ENCODE measurements around the gene PKHD1.

The PKHD1 gene

DNA sequence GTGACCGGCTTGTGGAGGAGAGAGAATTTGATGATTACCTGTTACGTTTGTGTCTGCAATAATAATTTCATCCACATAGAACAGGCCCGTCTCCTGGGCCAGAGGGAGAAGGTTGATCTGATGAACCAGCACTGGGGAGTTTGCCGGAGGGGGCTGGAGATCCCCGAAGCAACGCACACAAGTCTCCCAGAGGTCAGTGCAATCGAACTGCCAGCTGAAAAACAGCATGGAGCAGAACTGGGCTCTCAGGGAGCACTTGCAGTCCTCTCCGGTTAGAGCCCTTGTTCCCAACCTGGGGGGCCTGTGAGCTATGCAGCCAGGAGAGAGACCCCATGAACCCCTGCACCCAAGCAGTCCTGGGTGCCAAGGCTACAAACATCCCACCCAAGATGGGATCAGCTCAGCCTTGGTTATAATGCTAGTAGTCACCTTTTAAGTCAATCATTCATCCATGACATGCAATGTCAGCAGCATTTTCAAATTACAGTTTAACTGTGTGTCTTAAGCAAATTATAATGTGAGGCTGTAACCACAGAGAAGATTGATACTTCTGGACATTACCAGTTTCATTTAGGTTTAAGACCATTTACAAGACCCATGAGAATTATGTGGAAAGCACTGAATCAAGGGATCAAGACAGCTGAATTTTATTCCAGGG is 34.2 kb downstream of the PKHD1 start:
- H3K9me3 ChIP-seq (ENCODE audit: low read length), result no peaks in the 10 kb centered on the region
- H3K27me3 ChIP-seq (ENCODE audit: insufficient read depth, low read length), result no peaks in the 10 kb centered on the region
- no peak overlapping the region for H3K4me3 ChIP-seq (ENCODE audit: low read length)
- no peak overlapping the region for H2AFZ ChIP-seq (ENCODE audit: low read depth, low read length)
- H3K36me3 ChIP-seq (ENCODE audit: insufficient read depth, low read length), result no peaks in the 10 kb centered on the region
- no peaks in the 10 kb centered on the region for H3K4me1 ChIP-seq (ENCODE audit: insufficient read depth, low read length)

DNA sequence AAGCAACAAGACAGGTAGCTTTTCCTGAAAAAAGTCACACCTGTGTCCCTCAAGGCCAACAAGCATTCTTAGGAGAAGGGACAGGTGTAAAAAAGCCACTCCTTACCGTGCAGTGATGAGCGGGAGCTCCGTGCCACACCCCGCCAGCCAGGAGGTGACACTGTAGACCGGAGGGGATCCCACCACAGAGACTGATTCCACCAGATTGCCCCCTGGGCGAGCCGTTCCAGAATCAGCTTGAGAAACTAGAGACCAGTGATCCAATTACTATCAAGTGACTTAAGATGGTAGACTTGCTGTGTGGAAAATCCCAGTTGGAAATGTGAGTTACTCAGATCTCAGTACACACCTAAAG is 37.4 kb downstream of the PKHD1 start:
- no peaks in the 10 kb centered on the region for H3K27me3 ChIP-seq (ENCODE audit: insufficient read depth, low read length)
- no peaks in the 10 kb centered on the region for H3K36me3 ChIP-seq (ENCODE audit: insufficient read depth, low read length)
- H2AFZ ChIP-seq (ENCODE audit: low read depth, low read length), result no peak overlapping the region
- H3K4me1 ChIP-seq (ENCODE audit: insufficient read depth, low read length), result no peaks in the 10 kb centered on the region
- no peaks in the 10 kb centered on the region for H3K9me3 ChIP-seq (ENCODE audit: low read length)
- no peak overlapping the region for H3K4me3 ChIP-seq (ENCODE audit: low read length)

DNA sequence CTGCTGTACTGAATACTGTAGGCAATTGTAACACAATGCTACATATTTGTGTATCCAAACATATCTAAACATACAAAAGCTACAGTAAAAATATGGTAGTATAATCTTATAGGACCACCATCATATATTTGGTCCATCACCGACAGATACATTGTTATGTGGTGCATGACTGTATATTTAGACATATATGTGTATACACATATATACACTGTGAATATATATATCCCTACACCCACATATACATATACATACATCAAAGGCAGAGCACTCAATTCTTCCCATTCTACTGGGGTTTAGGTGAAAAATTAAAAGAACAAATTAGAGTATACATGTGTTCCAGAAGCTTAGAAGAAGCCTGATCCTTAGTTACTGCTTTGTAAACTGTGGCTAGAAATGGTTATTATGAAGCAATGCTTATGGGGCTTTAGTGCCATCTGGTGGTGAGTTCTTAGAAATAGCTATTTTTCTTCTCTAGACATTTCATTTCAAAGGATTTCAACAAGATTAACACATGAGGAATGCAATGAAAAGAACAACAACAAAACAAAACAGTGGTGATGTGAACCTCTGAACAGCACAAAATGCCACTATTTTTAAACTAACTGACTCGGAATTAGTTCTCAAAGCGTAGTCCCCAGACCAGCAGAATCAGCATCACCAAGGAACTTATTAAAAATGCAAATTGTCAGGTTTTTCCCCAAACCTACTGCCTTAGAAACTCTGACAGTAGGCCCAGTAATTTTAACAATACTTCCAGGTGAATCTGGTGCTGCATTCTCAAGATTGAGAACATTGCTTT is 38.0 kb downstream of the PKHD1 start:
- H3K27me3 ChIP-seq (ENCODE audit: insufficient read depth, low read length), result no peaks in the 10 kb centered on the region
- no peak overlapping the region for H2AFZ ChIP-seq (ENCODE audit: low read depth, low read length)
- no peak overlapping the region for H3K4me3 ChIP-seq (ENCODE audit: low read length)
- no peaks in the 10 kb centered on the region for H3K9me3 ChIP-seq (ENCODE audit: low read length)
- no peaks in the 10 kb centered on the region for H3K4me1 ChIP-seq (ENCODE audit: insufficient read depth, low read length)
- no peaks in the 10 kb centered on the region for H3K36me3 ChIP-seq (ENCODE audit: insufficient read depth, low read length)

DNA sequence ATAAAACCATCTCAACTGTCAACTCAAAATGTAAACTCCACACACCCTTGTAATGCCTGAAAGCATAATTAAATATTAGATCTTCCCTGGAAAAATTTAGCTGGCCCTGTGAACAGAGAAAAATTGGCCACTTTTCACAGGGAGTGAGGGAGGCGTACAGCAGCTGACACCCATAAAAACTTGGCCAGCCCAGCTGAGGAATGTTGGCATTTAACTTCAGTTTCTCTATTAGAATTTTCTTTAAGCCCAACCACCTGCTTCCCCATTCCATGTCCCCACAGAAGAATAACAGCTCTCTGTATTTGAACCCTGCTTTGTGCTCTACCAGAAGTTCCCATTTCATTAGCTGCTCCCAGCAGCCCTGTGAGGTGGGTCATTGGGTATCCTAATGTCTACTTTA is 41.0 kb downstream of the PKHD1 start:
- H3K4me3 ChIP-seq (ENCODE audit: low read length), result no peak overlapping the region
- no peaks in the 10 kb centered on the region for H3K27me3 ChIP-seq (ENCODE audit: insufficient read depth, low read length)
- no peaks in the 10 kb centered on the region for H3K36me3 ChIP-seq (ENCODE audit: insufficient read depth, low read length)
- H3K4me1 ChIP-seq (ENCODE audit: insufficient read depth, low read length), result no peaks in the 10 kb centered on the region
- H3K9me3 ChIP-seq (ENCODE audit: low read length), result no peaks in the 10 kb centered on the region
- no peak overlapping the region for H2AFZ ChIP-seq (ENCODE audit: low read depth, low read length)

DNA sequence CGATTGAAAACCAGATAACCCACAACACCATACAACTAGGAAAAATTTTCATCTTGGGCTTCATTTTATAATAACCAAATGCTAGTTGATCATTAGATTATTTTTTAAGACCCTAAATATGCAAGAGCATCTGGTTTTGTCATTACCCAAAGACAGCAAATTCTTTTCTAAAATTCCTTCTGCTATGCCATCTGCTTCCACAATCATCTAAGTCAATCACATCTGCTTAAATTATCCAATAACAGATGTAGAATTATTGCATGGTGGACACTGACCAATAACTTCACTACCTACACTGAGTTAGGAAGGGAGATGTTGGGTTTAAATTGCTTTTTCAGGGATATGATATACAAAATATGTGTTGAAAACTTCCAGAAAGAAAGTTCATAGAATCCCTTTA is 41.9 kb downstream of the PKHD1 start:
- no peaks in the 10 kb centered on the region for H3K9me3 ChIP-seq (ENCODE audit: low read length)
- no peak overlapping the region for H2AFZ ChIP-seq (ENCODE audit: low read depth, low read length)

DNA sequence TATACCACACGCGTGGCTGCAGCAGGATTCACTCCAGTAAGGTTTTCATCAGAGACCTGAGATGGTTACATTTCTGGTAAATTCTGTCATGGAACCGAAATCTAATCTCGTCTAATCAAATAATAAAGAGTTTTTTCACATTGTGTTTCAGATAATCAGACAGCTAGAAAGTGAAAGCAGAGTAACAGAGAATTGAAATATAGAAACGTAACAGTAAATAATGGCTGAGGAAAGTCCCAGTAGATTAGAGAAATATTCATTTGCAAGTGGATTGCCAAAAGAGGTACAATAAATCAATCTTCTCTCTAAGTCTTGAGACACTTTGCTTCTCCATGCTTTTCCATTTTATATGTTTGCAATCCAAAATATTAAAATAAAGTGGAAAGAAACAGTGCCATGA is 42.4 kb downstream of the PKHD1 start:
- Histone ChIP-seq H3K9me3 (ENCODE audit: low read length) (no peaks in the 10 kb centered on the region), H3K36me3 (ENCODE audit: insufficient read depth, low read length) (no peaks in the 10 kb centered on the region), H3K4me3 (ENCODE audit: low read length) (no peak overlapping the region), H2AFZ (ENCODE audit: low read depth, low read length) (no peak overlapping the region), H3K4me1 (ENCODE audit: insufficient read depth, low read length) (no peaks in the 10 kb centered on the region), H3K27me3 (ENCODE audit: insufficient read depth, low read length) (no peaks in the 10 kb centered on the region)

More for the DNA sequence above, 41.9 kb downstream of the PKHD1 start:
- Histone ChIP-seq H3K4me3 (ENCODE audit: low read length) (no peak overlapping the region), H3K4me1 (ENCODE audit: insufficient read depth, low read length) (no peaks in the 10 kb centered on the region), H3K27me3 (ENCODE audit: insufficient read depth, low read length) (no peaks in the 10 kb centered on the region), H3K36me3 (ENCODE audit: insufficient read depth, low read length) (no peaks in the 10 kb centered on the region)

DNA sequence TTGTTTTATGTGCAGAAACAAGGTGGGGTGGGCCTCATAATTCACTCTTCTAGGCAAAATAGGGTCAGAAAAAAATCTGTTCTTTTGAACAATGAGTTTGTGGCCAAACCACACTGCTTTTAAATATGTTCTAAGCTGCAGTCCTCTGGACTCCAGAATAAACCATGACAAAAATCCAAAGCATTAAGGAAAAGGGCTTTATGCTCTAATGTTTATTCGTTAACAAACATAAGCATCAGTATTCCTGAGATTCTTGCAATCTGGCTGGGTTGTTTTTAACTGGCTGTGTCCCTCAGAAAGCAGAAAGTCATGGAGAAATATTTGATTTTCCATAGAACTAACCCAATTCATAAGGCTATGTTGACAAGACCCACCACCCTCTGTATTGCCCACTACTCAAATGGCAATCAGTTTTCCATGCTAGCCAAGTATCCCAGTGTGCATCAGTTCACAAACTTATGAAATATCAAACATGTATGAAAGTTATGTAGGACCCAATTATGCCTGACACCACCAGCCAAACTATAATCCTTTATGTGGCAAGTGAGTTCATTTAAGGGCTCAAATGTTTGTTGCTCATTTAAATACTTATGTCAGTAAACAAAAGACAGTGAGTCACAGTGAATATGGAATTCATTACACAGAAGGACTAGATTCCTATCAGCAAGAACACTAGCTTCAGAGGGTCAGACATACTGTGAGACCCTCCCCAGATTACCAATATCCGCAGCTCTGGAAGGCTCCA is 45.1 kb downstream of the PKHD1 start:
- Histone ChIP-seq H2AFZ (ENCODE audit: low read depth, low read length) (no peak overlapping the region), H3K4me1 (ENCODE audit: insufficient read depth, low read length) (no peaks in the 10 kb centered on the region), H3K9me3 (ENCODE audit: low read length) (no peaks in the 10 kb centered on the region), H3K36me3 (ENCODE audit: insufficient read depth, low read length) (no peaks in the 10 kb centered on the region), H3K4me3 (ENCODE audit: low read length) (no peak overlapping the region), H3K27me3 (ENCODE audit: insufficient read depth, low read length) (no peaks in the 10 kb centered on the region)

DNA sequence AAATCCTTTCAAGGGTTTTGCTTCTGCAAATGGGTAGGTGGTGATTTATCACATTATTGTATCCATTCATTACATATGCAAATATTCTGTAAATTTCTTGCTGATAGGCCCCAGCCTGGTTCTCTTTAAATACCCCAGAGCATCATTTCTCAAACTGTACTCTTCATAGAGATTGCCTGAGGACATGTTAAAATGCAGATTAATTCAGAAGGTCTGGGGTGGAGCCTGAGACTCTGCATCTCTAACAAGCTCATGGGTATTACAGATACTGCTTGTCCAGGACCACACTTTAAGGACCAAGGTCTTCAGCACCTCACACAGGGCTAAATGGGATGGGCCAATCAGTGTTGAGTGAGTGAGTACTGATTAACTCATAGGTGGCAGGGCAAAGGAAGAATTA is 46.3 kb downstream of the PKHD1 start:
- no peaks in the 10 kb centered on the region for H3K9me3 ChIP-seq (ENCODE audit: low read length)
- no peak overlapping the region for H2AFZ ChIP-seq (ENCODE audit: low read depth, low read length)
- H3K4me3 ChIP-seq (ENCODE audit: low read length), result no peak overlapping the region
- no peaks in the 10 kb centered on the region for H3K4me1 ChIP-seq (ENCODE audit: insufficient read depth, low read length)
- H3K27me3 ChIP-seq (ENCODE audit: insufficient read depth, low read length), result no peaks in the 10 kb centered on the region
- no peaks in the 10 kb centered on the region for H3K36me3 ChIP-seq (ENCODE audit: insufficient read depth, low read length)

DNA sequence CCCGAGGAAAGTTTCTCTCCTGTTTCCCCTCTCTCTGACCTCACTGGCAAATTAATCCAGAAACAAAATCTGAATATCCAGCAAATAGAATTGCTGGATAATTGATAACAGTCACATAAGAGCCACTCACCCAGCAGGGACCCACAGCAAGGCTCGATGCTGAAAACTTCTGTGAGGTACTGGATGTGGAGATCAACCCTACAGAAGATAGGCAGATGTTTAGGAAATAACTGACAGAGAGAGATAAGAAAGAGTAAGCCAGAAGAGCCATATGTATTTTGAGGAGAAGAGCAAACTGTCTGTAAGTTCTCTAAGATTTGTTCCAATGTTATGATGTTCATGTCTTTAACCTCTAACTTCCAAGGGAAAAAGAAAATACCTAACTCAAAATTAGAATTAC is 59.7 kb downstream of the PKHD1 start:
- Histone ChIP-seq H2AFZ (ENCODE audit: low read depth, low read length) (no peak overlapping the region), H3K9me3 (ENCODE audit: low read length) (no peaks in the 10 kb centered on the region), H3K36me3 (ENCODE audit: insufficient read depth, low read length) (no peaks in the 10 kb centered on the region), H3K4me3 (ENCODE audit: low read length) (no peak overlapping the region), H3K4me1 (ENCODE audit: insufficient read depth, low read length) (no peaks in the 10 kb centered on the region), H3K27me3 (ENCODE audit: insufficient read depth, low read length) (peaks cover 3% of the 10 kb centered on the region)

DNA sequence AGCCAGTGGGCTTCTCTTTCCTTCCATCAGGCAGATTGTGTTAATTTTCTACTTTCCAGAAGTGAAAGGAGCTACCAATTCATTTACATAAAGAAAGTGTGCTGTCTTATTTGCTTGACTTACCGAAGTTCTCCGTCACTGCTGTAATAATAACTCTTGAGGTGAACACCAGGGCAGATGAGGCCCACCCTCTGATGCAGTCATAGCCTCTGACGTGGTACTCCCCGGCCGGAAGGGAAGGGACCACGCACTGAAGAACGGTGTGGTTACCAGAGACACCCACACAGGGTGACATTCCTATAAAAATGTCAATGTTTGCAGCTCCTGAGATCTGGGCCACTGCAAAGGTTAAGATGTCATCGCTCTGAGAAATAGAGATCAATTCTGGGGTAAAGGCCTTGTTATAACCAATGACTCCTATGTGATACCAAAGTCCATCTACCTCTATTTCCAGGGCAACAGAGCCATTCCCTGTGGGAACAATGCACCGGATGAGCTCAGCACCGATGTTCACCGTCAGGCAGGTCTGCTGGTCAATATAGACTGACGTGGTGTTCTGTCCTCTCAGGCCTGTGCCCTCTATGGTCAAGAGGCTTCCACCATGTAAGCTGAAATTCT is 62.9 kb downstream of the PKHD1 start:
- Histone ChIP-seq H3K4me3 (ENCODE audit: low read length) (no peak overlapping the region), H2AFZ (ENCODE audit: low read depth, low read length) (no peak overlapping the region), H3K27me3 (ENCODE audit: insufficient read depth, low read length) (peaks cover 3% of the 10 kb centered on the region), H3K9me3 (ENCODE audit: low read length) (no peaks in the 10 kb centered on the region), H3K4me1 (ENCODE audit: insufficient read depth, low read length) (no peaks in the 10 kb centered on the region), H3K36me3 (ENCODE audit: insufficient read depth, low read length) (no peaks in the 10 kb centered on the region)

DNA sequence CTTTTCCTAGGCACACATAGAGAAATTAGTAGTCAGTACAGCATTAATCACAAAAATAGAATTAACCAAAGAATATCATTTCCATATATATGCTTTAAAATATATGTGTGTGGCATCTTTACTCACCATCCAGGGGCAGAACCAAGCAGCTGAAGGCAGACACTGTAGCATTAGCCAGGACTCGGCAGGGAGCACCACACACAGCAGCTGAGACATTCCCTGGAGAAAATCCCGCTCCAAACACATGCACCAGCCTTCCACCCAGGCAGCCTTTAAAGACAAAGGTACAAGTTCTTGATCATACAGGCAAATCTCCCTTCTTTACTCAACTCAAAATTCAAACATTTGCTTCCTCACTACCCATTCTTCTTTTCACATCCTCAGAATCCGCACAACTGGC is 64.7 kb downstream of the PKHD1 start:
- Histone ChIP-seq H3K4me3 (ENCODE audit: low read length) (no peak overlapping the region), H2AFZ (ENCODE audit: low read depth, low read length) (no peak overlapping the region), H3K9me3 (ENCODE audit: low read length) (no peaks in the 10 kb centered on the region), H3K27me3 (ENCODE audit: insufficient read depth, low read length) (peaks cover 3% of the 10 kb centered on the region), H3K4me1 (ENCODE audit: insufficient read depth, low read length) (no peaks in the 10 kb centered on the region), H3K36me3 (ENCODE audit: insufficient read depth, low read length) (no peaks in the 10 kb centered on the region)

DNA sequence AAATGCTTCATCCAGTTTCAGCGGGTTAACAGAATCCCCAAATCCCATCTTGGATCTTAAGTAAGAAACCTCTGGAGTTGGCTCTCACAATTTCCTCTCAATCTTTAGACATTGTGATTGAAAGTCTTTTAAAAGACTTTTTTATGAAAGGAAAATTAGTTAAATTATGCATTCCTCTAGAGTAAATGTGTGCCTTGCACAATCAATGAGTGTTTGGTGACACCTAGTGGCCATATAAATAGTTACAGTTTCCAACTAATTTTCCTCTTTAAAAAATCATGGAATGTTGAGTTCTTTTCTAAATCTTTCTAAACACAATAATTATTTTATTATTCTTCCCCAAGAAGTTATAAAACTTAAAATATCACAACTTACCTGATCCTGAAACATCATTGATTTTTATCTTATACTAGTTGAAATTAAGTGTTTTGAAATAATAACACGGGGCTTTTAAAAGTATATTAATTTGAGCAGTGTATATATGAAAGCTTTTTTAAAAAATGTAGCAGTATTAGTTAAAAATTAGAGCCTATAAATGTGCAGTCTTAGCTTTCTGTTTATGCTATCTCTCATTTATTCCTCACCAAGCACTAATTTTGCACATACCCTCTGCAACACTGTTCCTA is 66.4 kb downstream of the PKHD1 start:
- no peak overlapping the region for H2AFZ ChIP-seq (ENCODE audit: low read depth, low read length)
- peaks cover 3% of the 10 kb centered on the region for H3K27me3 ChIP-seq (ENCODE audit: insufficient read depth, low read length)
- H3K4me3 ChIP-seq (ENCODE audit: low read length), result no peak overlapping the region
- no peaks in the 10 kb centered on the region for H3K36me3 ChIP-seq (ENCODE audit: insufficient read depth, low read length)
- H3K9me3 ChIP-seq (ENCODE audit: low read length), result no peaks in the 10 kb centered on the region
- H3K4me1 ChIP-seq (ENCODE audit: insufficient read depth, low read length), result no peaks in the 10 kb centered on the region

DNA sequence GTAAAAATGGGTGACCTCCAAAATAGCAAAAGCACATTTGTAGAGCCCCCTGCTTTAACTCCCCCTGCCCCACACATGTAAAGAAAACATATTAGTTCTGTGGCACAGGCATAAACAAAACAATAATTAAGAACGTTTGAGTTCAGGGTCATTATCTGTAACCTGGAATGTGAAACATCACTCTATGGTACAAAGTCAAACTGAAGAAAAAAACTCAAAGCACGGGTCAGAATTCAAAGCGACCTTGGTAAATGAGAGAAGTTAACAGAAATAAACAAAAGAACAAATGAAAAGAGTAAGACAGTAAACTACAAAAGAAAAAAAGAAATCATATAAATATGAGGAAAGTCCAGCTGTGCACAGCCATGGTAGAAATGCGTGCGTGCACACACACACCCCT is 67.5 kb downstream of the PKHD1 start:
- H3K4me1 ChIP-seq (ENCODE audit: insufficient read depth, low read length), result no peaks in the 10 kb centered on the region
- H3K9me3 ChIP-seq (ENCODE audit: low read length), result no peaks in the 10 kb centered on the region
- no peak overlapping the region for H2AFZ ChIP-seq (ENCODE audit: low read depth, low read length)
- H3K36me3 ChIP-seq (ENCODE audit: insufficient read depth, low read length), result no peaks in the 10 kb centered on the region
- H3K4me3 ChIP-seq (ENCODE audit: low read length), result no peak overlapping the region
- peaks cover 3% of the 10 kb centered on the region for H3K27me3 ChIP-seq (ENCODE audit: insufficient read depth, low read length)
